HG02884 (cell line): ENCODE measurements around the gene HSPB8.

ENCODE experiments used
- ATAC-seq: cut with Tn5 transposase; IDR thresholded peaks from one replicate; pipeline ENCODE4 v1.9.1; 2021; ENCODE audit warnings: mild to moderate bottlenecking, moderate library complexity; ENCODE audit not compliant: unreplicated experiment

HSPB8 gene, protein sequence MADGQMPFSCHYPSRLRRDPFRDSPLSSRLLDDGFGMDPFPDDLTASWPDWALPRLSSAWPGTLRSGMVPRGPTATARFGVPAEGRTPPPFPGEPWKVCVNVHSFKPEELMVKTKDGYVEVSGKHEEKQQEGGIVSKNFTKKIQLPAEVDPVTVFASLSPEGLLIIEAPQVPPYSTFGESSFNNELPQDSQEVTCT

DNA sequence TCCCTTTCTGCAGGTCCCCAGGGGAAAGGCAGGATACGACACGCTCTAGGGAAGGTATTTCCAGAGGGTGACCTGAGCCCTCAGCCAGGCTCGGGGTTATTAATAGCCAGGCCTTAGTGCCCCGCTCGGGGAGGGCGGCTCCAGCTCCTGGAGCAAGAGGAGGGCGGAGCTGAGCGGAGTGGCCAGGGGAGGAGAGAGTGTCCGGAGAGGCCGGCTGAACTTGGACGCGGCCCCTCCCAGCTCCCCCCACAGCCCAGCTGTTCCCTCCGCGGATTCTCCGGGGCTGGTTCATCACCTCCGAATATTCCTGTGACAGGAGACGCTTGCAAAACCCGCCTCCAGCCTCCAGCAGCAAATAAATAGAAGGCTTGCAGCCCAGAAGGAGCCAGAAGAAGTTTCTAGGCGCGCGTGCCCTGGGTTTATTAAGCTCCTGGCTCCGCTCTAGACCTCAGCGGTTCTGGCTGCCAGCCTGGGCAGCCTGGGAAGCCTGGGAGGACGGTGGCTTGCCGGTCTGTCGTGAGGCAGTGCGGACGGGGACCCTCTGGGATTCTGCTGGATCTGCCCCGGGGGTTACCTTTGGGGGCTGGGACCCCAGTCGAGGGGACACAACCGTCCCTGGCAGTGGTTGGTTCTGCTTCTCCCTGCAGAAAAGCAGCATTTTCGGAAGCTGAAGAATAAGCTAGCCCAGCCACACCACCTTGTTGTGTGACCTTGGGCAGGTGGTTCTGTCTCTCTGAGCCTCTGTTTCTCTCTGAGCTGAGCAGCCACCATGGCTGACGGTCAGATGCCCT, at the start of gene HSPB8:
Gene HSPB8 (plus strand): TSS at position 388 of the 791 bp plus-strand sequence. CDS start 382 bp downstream, at position 770.
- no peak for ATAC-seq

DNA sequence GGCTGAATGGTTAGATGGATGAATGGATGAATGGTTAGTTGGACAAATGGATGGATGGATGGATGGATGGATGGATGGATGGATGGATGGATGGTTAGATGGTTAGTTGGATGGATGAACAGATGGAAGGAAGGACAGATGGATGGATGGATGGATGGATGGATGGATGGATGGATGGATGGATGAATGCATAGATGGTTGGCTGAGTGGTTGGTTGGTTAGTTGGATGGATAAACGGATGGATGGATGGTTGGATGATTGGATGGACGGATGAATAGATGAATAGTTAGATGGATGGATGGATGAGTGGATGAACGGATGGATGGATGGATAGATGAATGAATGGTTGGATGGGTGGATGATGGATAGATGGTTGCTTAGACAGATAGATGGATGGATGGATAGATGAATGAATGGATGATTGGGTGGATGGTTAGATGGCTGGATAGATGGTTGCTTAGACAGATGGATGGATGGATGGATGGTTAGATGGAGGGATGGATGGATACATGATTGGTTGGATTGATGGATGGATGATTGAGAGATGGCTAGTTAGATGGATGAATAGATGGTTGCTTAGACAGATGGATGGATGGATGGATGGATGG, 48.8 kb upstream of the HSPB8 start:
- no peak for ATAC-seq

- no peak for ATAC-seq
These were observed 48.2 kb upstream of the HSPB8 start for GRCh38 chr12:119130523-119130922.

GRCh38 chr12:119134284-119135072, 44.3 kb upstream of the HSPB8 start:
- ATAC-seq = no peak

DNA sequence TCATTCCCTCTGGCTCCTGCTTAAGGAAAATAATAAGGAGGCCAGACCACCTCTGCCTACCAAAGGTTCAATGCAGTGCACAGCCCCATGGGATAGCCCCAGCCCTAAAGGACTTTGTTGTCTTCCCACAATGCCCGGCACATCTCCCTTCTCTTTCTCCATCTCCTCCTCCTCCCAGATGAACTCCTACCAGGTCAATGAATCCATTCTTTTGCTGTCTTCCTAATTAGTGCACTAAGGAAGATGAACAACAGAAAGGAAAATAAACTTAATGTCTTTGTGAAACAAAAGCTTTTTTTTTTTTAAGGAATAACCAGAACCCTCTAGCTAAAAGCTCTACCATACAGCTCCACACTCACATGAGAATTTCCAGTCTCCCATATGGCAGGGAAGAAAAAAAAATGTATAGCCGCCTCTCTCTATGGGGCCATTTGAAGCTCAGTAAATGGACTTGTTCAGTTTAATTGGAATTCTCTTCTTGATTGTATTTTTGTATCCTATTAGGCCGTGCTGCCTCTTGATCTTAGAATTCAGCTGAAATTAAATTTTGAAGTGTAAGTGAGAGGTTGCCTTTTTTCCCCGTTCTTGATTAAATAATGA, 41.8 kb upstream of the HSPB8 start:
- ATAC-seq = no peak

GRCh38 chr12:119139448-119139847, 39.3 kb upstream of the HSPB8 start:
- ATAC-seq = no peak

GRCh38 chr12:119145367-119145766, 33.4 kb upstream of the HSPB8 start:
- no peak for ATAC-seq

DNA sequence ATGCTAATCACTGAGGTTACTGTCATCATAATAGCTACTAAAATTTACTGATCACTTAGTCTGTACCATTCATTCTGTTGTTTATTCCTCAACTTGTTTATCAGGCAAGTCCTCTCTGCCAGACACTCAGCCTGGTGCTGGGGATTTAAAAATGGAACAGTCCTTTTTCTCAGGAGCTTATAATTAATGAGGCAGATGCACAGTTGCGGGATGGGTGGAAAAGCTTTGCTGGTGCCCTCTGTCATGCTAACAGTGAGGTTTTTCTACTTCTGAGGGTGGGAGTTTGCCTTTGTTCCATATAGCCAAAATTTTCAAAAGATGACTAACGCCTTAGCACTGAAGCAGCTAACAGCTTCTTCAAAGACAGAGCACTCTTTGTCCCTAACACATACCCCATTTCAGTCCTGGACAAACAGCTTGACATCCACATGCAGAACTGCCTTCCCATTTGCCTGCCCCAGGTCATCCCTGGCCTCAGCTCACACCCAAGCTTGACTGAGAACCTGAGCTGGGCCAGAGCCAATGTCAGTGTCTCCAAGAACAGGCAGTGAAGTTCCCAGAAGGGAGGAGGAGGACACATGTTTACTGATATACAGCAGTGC, 30.8 kb upstream of the HSPB8 start:
- no peak for ATAC-seq

GRCh38 chr12:119149270-119149669, 29.5 kb upstream of the HSPB8 start:
- ATAC-seq = no peak

DNA sequence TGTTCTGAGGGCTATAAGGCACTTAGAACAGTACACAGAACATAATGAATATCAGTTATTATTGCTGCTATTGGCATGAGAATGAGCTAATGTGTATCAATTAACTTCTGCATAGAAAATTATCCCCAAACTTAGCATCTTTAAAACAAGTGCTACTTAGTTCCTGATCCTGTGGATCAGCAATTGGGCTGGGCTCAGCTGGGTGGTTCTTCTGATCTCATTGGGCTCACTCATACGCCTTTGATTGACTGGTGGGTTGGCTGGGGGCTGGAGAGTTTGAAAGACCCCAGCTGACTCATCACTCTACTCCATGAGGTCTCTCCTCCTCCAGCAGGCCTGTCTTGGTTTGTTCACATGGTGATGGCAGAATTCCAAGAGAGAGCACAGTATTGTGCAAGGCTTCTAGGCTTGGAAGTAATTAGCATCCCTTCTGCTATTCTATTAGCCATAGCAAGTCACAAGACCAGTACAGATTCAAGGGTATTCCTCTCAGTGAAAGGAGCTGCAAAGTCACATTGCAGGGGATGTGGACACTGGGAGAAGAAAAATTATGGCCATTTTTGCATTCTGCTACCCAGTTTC, 27.2 kb upstream of the HSPB8 start:
- no peak for ATAC-seq

- no peak for ATAC-seq
These were observed 25.0 kb upstream of the HSPB8 start for GRCh38 chr12:119153477-119154434.

GRCh38 chr12:119154435-119154818, 24.3 kb upstream of the HSPB8 start:
- no peak for ATAC-seq

DNA sequence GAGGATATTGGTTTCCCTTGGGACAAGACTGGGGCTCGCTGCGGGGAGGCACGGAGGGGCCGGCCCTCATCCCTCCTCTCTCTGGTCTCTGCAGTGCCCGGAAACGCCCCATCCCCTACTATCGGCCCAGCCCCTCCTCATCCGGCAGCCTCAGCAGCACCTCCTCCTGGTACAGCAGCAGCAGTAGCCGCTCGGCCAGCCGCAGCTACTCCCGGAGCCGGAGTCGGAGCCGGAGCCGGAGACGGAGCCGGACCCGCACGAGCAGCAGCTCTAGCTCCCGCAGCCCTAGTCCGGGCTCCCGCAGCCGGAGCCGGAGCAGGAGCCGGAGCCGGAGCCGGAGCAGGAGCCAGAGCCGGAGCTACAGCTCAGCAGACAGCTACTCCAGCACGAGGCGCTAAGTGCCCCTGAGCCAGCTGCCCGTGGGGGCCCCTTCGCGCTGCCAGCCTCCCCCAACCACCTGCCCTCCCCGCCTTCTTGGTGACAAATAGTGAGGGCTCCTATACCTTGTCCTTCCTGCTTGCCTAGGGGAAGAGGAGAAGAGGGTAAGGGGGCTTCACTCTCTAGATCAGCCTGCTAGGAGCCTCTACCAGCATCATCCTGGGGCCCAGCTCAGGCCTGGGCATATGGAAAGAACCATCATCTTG, 22.2 kb upstream of the HSPB8 start:
- ATAC-seq = no peak

DNA sequence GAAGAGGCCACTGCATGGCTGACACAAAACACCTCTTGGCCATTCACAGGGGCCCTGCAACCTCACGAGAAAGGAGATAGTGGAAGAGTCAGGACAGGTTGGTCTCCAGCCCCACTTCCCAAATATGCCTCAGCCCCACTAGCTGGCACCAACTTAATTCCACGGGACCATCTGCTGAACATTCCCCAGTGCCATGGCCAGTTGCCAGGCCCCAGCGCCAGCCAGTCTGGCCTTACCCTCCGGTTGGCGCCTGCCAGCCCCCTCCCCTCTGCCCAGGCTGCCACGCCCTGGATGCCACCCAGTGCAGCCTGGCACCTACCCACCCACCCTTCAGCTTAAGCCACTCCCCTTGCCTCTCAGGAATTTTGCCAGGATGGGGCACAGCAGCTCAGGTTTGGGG, 21.2 kb upstream of the HSPB8 start:
- no peak for ATAC-seq

DNA sequence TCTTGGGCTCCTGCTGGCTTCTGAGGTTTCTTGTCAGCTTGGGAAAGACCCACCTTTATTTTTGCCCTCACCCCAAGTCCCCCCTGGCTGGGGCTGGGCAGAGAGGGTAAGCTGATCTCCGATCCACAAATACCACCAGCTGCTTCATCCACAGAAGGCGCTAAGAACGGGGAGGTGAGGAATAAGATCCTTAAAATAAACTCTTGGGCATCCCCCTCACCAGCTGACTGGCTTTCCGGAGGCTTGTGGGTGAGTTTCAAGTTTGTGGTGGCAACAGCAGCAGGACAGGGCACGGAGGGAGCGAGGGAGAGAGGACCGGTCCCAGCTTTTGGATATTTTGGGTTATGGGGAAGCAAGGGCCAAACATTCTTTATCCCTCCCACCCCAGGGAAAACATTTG, 20.8 kb upstream of the HSPB8 start:
- ATAC-seq = no peak

DNA sequence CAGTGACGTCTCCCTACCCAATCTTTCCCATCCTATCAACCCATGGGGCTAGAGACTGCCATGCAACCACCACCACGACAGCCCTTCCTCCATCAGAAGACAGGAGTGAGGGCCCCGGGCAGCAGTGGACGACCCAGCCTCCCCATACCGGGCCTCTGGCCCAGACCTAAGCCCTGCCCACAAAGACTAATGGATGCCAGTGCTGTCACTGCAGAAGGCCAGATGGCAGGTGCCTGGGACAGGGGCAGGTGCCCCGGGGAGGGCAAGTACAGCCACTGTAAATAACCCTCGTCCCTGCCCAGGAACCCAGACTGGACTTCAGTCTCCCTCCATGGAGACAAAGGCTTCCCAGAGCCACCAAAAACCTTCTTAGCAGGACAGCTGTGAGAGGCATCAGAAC, 20.3 kb upstream of the HSPB8 start:
- no peak for ATAC-seq

GRCh38 chr12:119159844-119160243, 18.9 kb upstream of the HSPB8 start:
- ATAC-seq = no peak

DNA sequence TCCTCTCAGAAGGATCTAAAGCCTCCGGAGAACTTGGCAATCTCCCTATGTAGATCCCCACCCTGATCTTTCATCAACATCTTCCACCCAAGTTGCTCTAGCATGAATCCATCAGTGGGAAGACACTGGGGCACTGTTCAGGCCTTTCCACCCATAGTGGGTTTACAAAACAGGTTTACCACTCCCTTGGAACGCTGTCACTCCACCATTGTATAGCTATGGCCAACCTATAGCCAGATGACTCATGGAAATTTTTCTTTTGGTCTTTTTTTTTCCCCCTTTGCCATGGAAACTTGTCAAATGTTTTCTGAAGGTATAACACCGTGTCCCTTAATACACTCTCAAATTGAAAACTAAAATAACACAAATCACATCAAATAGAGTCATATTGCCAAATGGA, 10.8 kb upstream of the HSPB8 start:
- ATAC-seq = no peak

DNA sequence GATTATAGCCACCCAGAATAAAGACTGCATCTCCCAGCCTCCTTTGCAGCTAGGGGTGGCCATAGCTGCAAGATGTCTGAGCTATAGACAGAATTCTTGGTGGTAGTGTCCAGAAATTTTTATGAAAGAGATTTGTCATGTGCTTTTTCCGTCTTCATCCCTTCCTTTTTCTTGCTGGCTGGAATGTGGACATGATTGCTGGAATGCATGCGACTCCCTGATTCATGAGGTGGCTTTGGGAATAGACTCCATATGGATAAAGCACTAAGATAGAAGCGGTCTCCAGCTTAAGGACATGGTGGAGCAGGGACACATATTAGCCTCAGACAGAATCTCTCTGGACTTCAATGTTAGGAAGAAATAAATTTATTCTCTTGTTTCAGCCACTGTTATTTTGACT, 10.0 kb upstream of the HSPB8 start:
- no peak for ATAC-seq
